Measurements from ENCODE around the gene GP1BA. TPM values are rescaled to one million over a fixed set of nuclear protein-coding genes. Genes with fewer than 3 reads are reported as not detected.

GP1BA gene
- total and polyA plus RNA-seq, 2 donors (not counting 1 experiment from before 2014, with no cell fraction given): 0.06 TPM; not detected in 1

DNA sequence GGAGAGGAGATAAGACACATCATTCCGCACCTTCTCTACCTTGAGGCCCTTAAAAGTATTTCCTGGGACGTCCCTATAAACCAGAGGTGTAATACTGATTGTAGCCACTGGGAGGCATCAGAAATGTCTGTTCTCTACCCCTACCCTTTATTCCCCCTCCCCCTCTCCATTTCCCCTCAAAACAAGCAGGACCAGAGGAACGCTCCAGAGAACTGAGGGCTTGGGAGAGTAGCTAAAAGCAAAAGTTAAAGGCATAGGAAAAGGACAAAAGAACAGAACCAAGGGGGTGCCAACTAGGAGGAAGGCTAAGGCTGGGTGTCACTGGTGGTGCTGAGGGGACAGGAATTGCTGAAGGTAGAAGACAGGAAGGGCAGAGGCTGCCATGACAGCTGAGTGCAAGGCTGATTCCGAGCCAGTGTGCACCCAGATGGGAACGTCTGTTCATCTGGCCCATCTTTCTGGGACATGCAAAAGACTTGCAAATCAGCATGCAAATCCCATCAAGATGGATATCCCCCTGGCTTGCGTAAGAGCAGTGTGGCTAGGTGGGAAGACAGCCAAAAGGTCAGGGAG is 48.7 kb downstream of the GP1BA start:
- CTCF ChIA-PET: interaction anchor here (0.6 to 4.3 kb wide), 15 partner anchors 9 to 98 kb away, joined by 3 to 34 read pairs (median 5); partner anchors contain the start of genes RNF167, SLC25A11, SPAG7 and ZFP3
- intact Hi-C loops (cut with micrococcal nuclease): loop anchor here (1.0 to 5.0 kb wide), 3 partner anchors 13 to 82 kb away; partner anchors contain the start of gene SPAG7
- Mint-ChIP-seq H3K4me3 (peak overlapping the region; percentile 29), H3K4me1 (peaks cover 41% of the 10 kb centered on the region), H3K9me3 (ENCODE audit: insufficient read depth) (no peaks in the 10 kb centered on the region), H3K27me3 (no peaks in the 10 kb centered on the region), H3K27ac (peak overlapping the region; percentile 87)
- H4K20me1 ChIP-seq (ENCODE audit: control insufficient read depth, insufficient read depth, low read length, poor library complexity, severe bottlenecking): no peaks in the 10 kb centered on the region
- H3K79me2 ChIP-seq (ENCODE audit: control insufficient read depth, insufficient read depth, low read length): peaks cover 11% of the 10 kb centered on the region
- H3K4me2 ChIP-seq (replicated peaks; ENCODE audit: low read depth, low read length, poor library complexity, severe bottlenecking): peak overlapping the region; percentile 32
- TF ChIP-seq, protein P1, sequence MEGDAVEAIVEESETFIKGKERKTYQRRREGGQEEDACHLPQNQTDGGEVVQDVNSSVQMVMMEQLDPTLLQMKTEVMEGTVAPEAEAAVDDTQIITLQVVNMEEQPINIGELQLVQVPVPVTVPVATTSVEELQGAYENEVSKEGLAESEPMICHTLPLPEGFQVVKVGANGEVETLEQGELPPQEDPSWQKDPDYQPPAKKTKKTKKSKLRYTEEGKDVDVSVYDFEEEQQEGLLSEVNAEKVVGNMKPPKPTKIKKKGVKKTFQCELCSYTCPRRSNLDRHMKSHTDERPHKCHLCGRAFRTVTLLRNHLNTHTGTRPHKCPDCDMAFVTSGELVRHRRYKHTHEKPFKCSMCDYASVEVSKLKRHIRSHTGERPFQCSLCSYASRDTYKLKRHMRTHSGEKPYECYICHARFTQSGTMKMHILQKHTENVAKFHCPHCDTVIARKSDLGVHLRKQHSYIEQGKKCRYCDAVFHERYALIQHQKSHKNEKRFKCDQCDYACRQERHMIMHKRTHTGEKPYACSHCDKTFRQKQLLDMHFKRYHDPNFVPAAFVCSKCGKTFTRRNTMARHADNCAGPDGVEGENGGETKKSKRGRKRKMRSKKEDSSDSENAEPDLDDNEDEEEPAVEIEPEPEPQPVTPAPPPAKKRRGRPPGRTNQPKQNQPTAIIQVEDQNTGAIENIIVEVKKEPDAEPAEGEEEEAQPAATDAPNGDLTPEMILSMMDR (IDR thresholded peaks at IDR 0.05): peak; percentile 77
- no peak for TF ChIP-seq EZH2 (IDR thresholded peaks at IDR 0.05; ENCODE audit: borderline replicate concordance, insufficient read depth, low read depth, low read length, poor library complexity, severe bottlenecking)
- no peak overlapping the region for H2AFZ ChIP-seq (ENCODE audit: insufficient read depth, low read depth, low read length, poor library complexity, severe bottlenecking)
- ATAC-seq (ENCODE audit: low read depth) (peak; percentile 75), DNase-seq (peak; percentile 66)
- no peaks in the 10 kb centered on the region for H3K27me3 ChIP-seq (replicated peaks in 1 of 4; ENCODE audit: control extremely low read depth in 1 of 4, control insufficient read depth in 3 of 4, insufficient read depth in 4 of 4, low read length in 3 of 4)
- no peak overlapping the region for H3K9ac ChIP-seq (ENCODE audit: low read length)
- H3K27ac ChIP-seq (ENCODE audit: low read length in 2 of 2): no peak overlapping the region
- no peaks in the 10 kb centered on the region for H3K9me3 ChIP-seq (ENCODE audit: control extremely low read depth in 1 of 3, control insufficient read depth in 2 of 3, insufficient read depth in 1 of 3, low read length in 2 of 3)
- POLR2A ChIA-PET: no interaction called here
- no peak overlapping the region for H3K4me3 ChIP-seq (ENCODE audit: control extremely low read depth in 1 of 5, extremely low read depth in 1 of 5, insufficient read depth in 1 of 5, low read depth in 2 of 5, low read length in 4 of 5)
- peaks cover 18 to 35% of the 10 kb centered on the region in 2 donors for H3K4me1 ChIP-seq (ENCODE audit: control insufficient read depth in 2 of 2, insufficient read depth in 2 of 2, low read length in 2 of 2)
- peaks cover 0 to 44% of the 10 kb centered on the region in 2 experiments for H3K36me3 ChIP-seq (replicated peaks in 1 of 2; ENCODE audit: control extremely low read depth in 1 of 2, control insufficient read depth in 1 of 2, extremely low read depth in 1 of 2, insufficient read depth in 2 of 2, low read length in 1 of 2)
- WGBS (ENCODE audit: insufficient coverage): 42% methylated on average over 3 of the region's 6 CpGs

DNA sequence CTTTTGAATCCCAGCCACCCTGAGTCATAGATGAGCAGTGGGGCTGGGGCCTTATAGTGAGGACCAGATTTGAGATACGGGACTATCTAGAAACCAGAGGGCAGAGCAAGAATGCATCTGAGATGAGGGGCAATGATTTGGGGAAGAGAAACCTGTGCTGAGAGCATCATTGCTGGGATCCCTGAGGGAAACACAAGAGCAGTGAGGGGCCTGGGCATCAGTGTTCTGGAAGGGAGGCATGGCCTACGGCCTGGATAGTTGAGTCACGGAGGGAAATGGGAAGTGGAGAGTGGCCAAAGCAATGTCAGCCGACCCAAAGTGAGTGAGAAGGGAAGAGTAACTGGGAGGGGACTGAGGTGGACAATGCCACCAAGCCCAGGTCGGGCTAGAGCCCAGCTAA is 50.2 kb downstream of the GP1BA start:
- 94% methylated on average over 4 of the region's 5 CpGs for WGBS (ENCODE audit: insufficient coverage)
- POLR2A ChIA-PET: interaction anchor here (0.5 kb wide), 1 partner anchor 1102 kb away, joined by 7 read pairs; no protein-coding TSS in a partner anchor

More for the DNA sequence above, 50.2 kb downstream of the GP1BA start:
- no peak overlapping the region for H2AFZ ChIP-seq (ENCODE audit: insufficient read depth, low read depth, low read length, poor library complexity, severe bottlenecking)
- DNase-seq: no peak
- Mint-ChIP-seq H3K4me1 (peaks cover 52% of the 10 kb centered on the region), H3K27ac (peak overlapping the region; percentile 56), H3K4me3 (no peak overlapping the region), H3K9me3 (ENCODE audit: insufficient read depth) (no peaks in the 10 kb centered on the region), H3K27me3 (no peaks in the 10 kb centered on the region)
- CTCF ChIA-PET: interaction anchor here (1.1 to 1.6 kb wide), 2 partner anchors 13 to 37 kb away, joined by 4 to 5 read pairs; no protein-coding TSS in a partner anchor
- H3K4me2 ChIP-seq (replicated peaks; ENCODE audit: low read depth, low read length, poor library complexity, severe bottlenecking): no peak overlapping the region
- no peak for TF ChIP-seq EZH2 (IDR thresholded peaks at IDR 0.05; ENCODE audit: borderline replicate concordance, insufficient read depth, low read depth, low read length, poor library complexity, severe bottlenecking)
- TF ChIP-seq, protein P1 (IDR thresholded peaks at IDR 0.05): no peak
- peaks cover 7% of the 10 kb centered on the region for H3K79me2 ChIP-seq (ENCODE audit: control insufficient read depth, insufficient read depth, low read length)
- H3K4me1 ChIP-seq (ENCODE audit: control insufficient read depth in 2 of 2, insufficient read depth in 2 of 2, low read length in 2 of 2): peaks cover 28 to 48% of the 10 kb centered on the region in 2 donors
- H3K36me3 ChIP-seq (replicated peaks in 1 of 2; ENCODE audit: control extremely low read depth in 1 of 2, control insufficient read depth in 1 of 2, extremely low read depth in 1 of 2, insufficient read depth in 2 of 2, low read length in 1 of 2): peaks cover 0 to 34% of the 10 kb centered on the region in 2 experiments
- no peaks in the 10 kb centered on the region for H3K9me3 ChIP-seq (ENCODE audit: control extremely low read depth in 1 of 3, control insufficient read depth in 2 of 3, insufficient read depth in 1 of 3, low read length in 2 of 3)
- no peaks in the 10 kb centered on the region for H4K20me1 ChIP-seq (ENCODE audit: control insufficient read depth, insufficient read depth, low read length, poor library complexity, severe bottlenecking)
- no peak overlapping the region for H3K9ac ChIP-seq (ENCODE audit: low read length)
- ATAC-seq (ENCODE audit: low read depth): no peak
- H3K27ac ChIP-seq (ENCODE audit: low read length in 2 of 2): no peak overlapping the region
- intact Hi-C loops (cut with micrococcal nuclease): loop anchor here (5.0 kb wide), 1 partner anchor 35 kb away; no protein-coding TSS in a partner anchor
- H3K27me3 ChIP-seq (replicated peaks in 1 of 4; ENCODE audit: control extremely low read depth in 1 of 4, control insufficient read depth in 3 of 4, insufficient read depth in 4 of 4, low read length in 3 of 4): no peaks in the 10 kb centered on the region
- H3K4me3 ChIP-seq (ENCODE audit: control extremely low read depth in 1 of 5, extremely low read depth in 1 of 5, insufficient read depth in 1 of 5, low read depth in 2 of 5, low read length in 4 of 5): no peak overlapping the region

All from B cell (primary cell).